Neutrophil (primary cell): ENCODE data around the gene ANKS1A.

Source experiments
- H3K27ac ChIP-seq: fragments of 200-600 bp; sonication (generic); 2 replicates; pipeline ENCODE4 v1.5.1; 2016; ENCODE audit warnings: mild to moderate bottlenecking, moderate library complexity
- H3K27me3 ChIP-seq: fragments of 200-600 bp; sonication (generic); 2 replicates; pipeline ENCODE4 v1.6.0; 2016; ENCODE audit warnings: mild to moderate bottlenecking
- H3K36me3 ChIP-seq: fragments of 200-600 bp; sonication (generic); 2 replicates; pipeline ENCODE4 v1.5.1; 2017
- H3K4me1 ChIP-seq, 2 experiments: fragments of 200-600 bp in 1 of 2; sonication (generic) in 1 of 2; 1 replicate in 1 of 2; 2 replicates in 1 of 2; pipeline versions ENCODE4 v1.5.1 to v1.6.1; 2013 to 2016; ENCODE audit warnings: low read depth in 1 of 2, low read length in 1 of 2, mild to moderate bottlenecking in 1 of 2, moderate library complexity in 1 of 2; ENCODE audit not compliant: control insufficient read depth in 1 of 2, insufficient read depth in 1 of 2
- H3K4me3 ChIP-seq, 2 experiments: fragments of 200-600 bp in 1 of 2; sonication (generic) in 1 of 2; 1 replicate in 1 of 2; 2 replicates in 1 of 2; pipeline ENCODE4 v1.5.1; 2013 to 2016; ENCODE audit warnings: low read depth in 1 of 2, low read length in 1 of 2, mild to moderate bottlenecking in 1 of 2, moderate library complexity in 1 of 2
- H3K9me3 ChIP-seq: fragments of 200-600 bp; sonication (generic); 2 replicates; pipeline ENCODE4 v1.5.1; 2016
- TF ChIP-seq, protein P1 (sequence below): fragments of 200-600 bp; sonication (generic); IDR thresholded peaks from 2 replicates; pipeline ENCODE4 v1.5.1; 2016; ENCODE audit warnings: antibody characterized with exemption

The ANKS1A gene

DNA sequence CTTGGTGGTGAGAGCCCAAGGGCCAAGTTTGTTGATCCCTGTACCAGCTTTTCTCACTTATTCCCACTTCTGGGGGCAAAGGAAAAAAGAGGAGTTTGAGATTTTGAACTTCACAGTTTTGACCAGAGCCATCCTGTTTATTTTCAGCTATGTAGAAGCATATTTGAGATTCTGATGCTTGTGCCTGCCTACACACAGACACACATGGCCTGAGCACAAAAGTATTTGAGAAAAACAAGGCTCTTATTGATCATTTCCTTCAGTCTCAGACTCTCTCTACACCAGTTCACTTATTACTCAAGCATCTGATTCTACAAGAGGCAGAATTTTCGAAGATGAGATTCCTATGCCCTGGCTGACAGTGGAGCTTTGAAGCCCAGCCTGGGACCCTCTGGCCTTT lies 151.3 kb downstream of the ANKS1A start:
- Histone ChIP-seq H3K4me1 (peaks cover 44 to 52% of the 10 kb centered on the region in 2 experiments), H3K36me3 (peaks cover 23% of the 10 kb centered on the region), H3K27ac (no peak overlapping the region), H3K27me3 (no peaks in the 10 kb centered on the region), H3K4me3 (no peak overlapping the region), H3K9me3 (no peaks in the 10 kb centered on the region)
- TF ChIP-seq, protein P1, sequence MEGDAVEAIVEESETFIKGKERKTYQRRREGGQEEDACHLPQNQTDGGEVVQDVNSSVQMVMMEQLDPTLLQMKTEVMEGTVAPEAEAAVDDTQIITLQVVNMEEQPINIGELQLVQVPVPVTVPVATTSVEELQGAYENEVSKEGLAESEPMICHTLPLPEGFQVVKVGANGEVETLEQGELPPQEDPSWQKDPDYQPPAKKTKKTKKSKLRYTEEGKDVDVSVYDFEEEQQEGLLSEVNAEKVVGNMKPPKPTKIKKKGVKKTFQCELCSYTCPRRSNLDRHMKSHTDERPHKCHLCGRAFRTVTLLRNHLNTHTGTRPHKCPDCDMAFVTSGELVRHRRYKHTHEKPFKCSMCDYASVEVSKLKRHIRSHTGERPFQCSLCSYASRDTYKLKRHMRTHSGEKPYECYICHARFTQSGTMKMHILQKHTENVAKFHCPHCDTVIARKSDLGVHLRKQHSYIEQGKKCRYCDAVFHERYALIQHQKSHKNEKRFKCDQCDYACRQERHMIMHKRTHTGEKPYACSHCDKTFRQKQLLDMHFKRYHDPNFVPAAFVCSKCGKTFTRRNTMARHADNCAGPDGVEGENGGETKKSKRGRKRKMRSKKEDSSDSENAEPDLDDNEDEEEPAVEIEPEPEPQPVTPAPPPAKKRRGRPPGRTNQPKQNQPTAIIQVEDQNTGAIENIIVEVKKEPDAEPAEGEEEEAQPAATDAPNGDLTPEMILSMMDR, result no peak

DNA sequence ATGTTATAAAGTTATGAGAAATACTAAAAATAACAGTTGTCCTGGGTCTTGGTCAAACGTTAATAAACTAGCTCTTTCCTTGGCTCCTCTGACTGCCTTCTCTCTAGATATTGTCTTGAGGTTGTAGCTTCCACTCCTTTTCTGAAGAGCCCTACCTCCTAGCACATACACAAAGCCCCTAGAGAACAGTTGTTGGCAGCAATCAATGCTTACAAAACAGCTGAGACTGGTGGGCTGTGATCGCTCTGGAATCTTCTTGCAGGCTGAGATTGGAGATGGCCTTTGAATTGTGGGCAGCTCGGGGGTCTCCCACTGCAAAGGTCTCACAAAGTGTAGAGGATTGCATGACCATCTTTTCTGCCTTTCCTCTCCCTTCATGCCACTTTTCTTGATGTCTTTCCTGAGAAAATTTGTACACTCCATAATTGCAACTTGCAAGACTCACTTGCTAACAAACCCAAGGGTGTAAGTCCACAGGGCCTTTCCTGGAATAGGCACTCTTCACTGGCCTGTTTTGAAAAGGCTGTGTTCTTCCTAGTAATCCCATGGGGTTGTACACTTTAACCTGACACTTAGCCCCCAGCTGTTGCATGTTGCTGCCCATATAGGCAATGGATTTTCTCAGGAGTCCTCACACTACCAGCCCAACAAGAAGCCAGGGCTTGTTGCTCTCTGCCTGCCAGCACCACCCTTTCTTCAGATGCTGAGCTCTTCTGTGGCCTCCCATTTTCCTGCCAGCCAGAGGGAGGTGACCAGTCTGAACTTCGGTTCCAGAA lies 152.2 kb downstream of the ANKS1A start:
- no peak overlapping the region for H3K4me3 ChIP-seq
- H3K4me1 ChIP-seq, result peaks cover 45 to 50% of the 10 kb centered on the region in 2 experiments
- no peaks in the 10 kb centered on the region for H3K27me3 ChIP-seq
- peaks cover 23% of the 10 kb centered on the region for H3K36me3 ChIP-seq
- no peaks in the 10 kb centered on the region for H3K9me3 ChIP-seq
- TF ChIP-seq, protein P1, result no peak
- peak overlapping the region; percentile 45 for H3K27ac ChIP-seq

DNA sequence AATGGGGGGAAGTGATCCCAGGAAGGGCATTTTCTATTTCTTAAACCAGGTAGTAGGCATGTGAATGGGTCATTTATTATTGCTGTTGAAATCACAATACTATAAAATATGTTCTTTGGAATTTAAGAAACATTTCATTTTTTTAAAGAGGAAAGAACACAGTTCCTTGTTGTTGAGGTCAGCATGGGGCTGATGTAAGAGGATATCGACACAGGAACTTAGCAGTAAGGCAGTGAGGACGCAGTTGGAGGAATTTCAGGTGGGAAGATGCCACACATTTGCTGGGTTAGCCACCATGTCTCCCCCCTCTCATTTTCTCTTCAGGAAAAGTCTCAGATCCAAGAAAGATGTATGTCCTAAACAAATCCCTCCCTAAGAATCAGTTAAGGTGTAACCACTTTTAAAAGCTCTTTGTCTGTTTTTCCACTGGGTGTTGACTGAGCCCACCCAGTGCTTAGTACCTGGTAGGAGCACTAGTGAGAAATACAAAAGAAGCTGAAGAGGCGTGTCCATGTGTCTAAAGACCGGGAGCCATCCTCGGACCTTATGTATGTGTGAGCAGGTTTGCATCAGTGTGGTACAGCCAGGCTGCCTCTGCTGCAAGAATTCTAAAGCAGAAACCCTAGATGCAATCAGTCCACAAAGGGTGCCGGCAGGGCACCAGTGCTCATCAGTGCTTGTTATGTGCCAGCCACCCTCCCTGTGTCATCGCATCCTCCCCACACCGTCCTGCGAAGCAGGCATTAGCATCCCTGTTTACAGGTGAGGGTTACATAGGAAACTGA lies 153.2 kb downstream of the ANKS1A start:
- no peaks in the 10 kb centered on the region for H3K27me3 ChIP-seq
- peak overlapping the region; percentile 45 for H3K27ac ChIP-seq
- peaks cover 23% of the 10 kb centered on the region for H3K36me3 ChIP-seq
- H3K4me3 ChIP-seq, result no peak overlapping the region
- peaks cover 55 to 58% of the 10 kb centered on the region in 2 experiments for H3K4me1 ChIP-seq
- H3K9me3 ChIP-seq, result no peaks in the 10 kb centered on the region
- TF ChIP-seq, protein P1, result no peak

DNA sequence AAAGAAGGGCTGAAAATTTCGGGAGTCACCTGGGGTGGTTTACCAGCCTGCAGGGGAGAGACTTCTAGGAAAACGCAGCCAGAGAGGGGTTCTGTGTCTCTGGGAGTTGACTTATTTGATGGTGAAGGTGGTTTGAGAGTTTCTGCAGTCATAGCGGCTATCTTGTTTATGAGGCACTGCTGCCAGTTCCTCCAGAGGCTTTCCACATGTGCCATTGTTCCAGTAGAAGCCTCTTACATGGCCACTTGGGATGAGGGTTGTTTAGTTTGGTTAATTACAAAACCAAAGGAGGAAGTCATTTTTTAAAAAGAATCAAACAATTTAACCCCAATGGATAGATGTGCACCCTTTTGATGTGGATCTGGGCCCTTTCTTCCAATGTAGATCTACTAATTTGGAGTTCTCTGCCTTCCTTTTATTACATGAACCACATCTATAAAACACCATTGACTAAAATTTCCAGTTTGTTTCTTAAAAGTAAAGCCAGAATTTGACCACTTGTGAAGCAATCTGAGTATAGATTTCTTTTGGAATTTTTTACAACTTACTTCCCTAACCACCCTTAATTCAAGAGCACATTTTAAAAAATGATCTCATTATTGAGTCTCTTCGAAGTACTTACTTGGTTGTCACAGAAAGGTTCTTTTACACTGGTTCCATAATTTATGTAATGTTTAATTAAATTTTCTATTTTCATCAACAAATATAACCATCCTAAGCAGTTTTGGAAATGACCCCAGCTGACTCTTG lies 154.5 kb downstream of the ANKS1A start:
- TF ChIP-seq, protein P1, result no peak
- no peaks in the 10 kb centered on the region for H3K27me3 ChIP-seq
- H3K9me3 ChIP-seq, result no peaks in the 10 kb centered on the region
- H3K4me1 ChIP-seq, result peaks cover 68 to 72% of the 10 kb centered on the region in 2 experiments
- no peak overlapping the region for H3K4me3 ChIP-seq
- peaks cover 23% of the 10 kb centered on the region for H3K36me3 ChIP-seq
- H3K27ac ChIP-seq, result peak overlapping the region; percentile 40

DNA sequence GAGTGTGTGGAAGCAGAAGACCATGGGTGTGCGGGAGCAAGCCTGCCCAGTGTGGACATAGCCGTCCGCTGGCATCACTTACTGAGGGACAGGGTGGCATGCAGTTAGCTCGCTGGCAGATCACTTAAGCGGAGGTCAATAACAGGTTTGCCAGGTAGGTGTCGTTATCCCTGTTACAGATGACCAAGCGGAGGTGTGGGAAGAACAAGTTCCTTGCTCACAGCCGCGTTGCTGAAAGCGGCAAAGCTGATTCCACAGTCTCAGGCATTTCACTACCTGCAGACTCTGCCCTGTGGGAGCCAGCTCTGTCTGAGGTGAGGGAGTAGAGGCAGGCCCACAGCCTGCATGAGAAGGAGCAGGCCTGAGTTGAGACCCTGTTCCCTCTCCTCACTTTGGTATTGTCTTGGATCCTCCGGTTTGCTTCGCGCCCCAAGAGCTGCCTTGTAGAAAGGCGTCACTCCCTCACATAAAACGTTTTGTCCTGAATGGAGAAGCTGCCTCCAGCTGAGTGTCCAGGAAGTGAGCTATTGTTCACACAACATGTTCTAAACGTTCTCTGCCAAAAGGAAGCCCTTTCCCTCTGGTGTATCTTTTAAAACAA lies 155.2 kb downstream of the ANKS1A start:
- Histone ChIP-seq H3K36me3 (peaks cover 23% of the 10 kb centered on the region), H3K27ac (peak overlapping the region; percentile 63), H3K4me1 (peaks cover 73 to 78% of the 10 kb centered on the region in 2 experiments), H3K4me3 (no peak overlapping the region), H3K27me3 (no peaks in the 10 kb centered on the region), H3K9me3 (no peaks in the 10 kb centered on the region)
- TF ChIP-seq, protein P1, result no peak
